Hepatocyte (in vitro differentiated cells): ENCODE measurements around the gene BCL2A1.

Experiments
- EZH2 ChIP-seq: fragments of 200-600 bp; sonication (generic); IDR thresholded peaks from 2 replicates; pipeline ENCODE4 v1.6.1; 2016; ENCODE audit warnings: antibody characterized with exemption, mild to moderate bottlenecking, borderline replicate concordance
- EZH2phosphoT487 ChIP-seq: fragments of 200-600 bp; sonication (generic); IDR thresholded peaks from one replicate; pipeline ENCODE4 v1.6.1; 2018; ENCODE audit warnings: antibody characterized with exemption, mild to moderate bottlenecking, low read depth, moderate library complexity; ENCODE audit not compliant: unreplicated experiment, severe bottlenecking
- TF ChIP-seq, protein P1 (sequence below): fragments of 200-600 bp; sonication (generic); IDR thresholded peaks from 2 replicates; pipeline ENCODE4 v1.5.1; 2016; ENCODE audit warnings: antibody characterized with exemption, mild to moderate bottlenecking; ENCODE audit not compliant: poor library complexity

DNA sequence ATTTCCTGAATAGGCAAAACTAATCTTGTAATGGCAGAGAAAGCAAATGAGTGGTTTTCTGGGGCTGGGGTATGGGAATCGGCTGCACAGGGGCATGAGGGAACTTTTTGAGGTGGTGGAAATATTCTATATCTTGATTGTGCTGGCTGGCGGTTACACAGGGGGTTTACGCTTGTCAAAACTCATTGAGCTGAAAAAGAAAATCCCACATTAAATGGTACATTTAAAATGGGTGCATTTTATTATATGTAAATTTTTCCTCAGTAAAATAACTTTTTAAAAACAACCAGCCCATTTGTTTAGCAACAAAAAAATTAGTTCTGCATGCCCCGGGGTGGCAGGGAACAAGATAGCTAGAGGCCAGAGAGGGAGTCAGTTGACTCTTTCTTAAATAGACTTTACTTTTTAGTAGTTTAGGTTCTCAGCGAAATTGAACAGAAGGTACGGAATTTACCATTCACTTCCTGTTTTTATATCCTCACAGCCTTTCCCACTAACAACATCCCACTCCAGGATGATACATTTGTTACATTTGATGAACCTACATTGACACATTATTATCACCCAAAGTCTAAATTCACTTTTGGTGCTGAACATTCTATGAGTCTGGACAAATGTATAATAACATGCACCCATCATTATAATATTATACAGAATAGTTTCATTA, 41.2 kb upstream of the BCL2A1 start:
- TF ChIP-seq, protein P1, sequence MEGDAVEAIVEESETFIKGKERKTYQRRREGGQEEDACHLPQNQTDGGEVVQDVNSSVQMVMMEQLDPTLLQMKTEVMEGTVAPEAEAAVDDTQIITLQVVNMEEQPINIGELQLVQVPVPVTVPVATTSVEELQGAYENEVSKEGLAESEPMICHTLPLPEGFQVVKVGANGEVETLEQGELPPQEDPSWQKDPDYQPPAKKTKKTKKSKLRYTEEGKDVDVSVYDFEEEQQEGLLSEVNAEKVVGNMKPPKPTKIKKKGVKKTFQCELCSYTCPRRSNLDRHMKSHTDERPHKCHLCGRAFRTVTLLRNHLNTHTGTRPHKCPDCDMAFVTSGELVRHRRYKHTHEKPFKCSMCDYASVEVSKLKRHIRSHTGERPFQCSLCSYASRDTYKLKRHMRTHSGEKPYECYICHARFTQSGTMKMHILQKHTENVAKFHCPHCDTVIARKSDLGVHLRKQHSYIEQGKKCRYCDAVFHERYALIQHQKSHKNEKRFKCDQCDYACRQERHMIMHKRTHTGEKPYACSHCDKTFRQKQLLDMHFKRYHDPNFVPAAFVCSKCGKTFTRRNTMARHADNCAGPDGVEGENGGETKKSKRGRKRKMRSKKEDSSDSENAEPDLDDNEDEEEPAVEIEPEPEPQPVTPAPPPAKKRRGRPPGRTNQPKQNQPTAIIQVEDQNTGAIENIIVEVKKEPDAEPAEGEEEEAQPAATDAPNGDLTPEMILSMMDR, result no peak
- TF ChIP-seq EZH2phosphoT487 (no peak), EZH2 (no peak)
